Keratinocyte (primary cell): ENCODE measurements around the gene PLSCR1.

Experiments
- EZH2 ChIP-seq: IDR thresholded peaks from one replicate; pipeline ENCODE4 v1.6.1; 2012; ENCODE audit warnings: inconsistent platforms, mild to moderate bottlenecking, low read length, moderate library complexity
- TF ChIP-seq, protein P1 (sequence below), 3 experiments: IDR thresholded peaks in 1 of 3; conservative IDR thresholded peaks in 1 of 3; optimal IDR thresholded peaks in 1 of 3; 2 replicates in 2 of 3; 3 replicates in 1 of 3; pipeline versions ENCODE3 to v1.5.1; 2011; ENCODE audit warnings: low read length in 3 of 3, mild to moderate bottlenecking in 3 of 3, moderate library complexity in 2 of 3, control low read depth in 1 of 3, inconsistent platforms in 1 of 3; ENCODE audit not compliant: insufficient read depth in 2 of 3; ENCODE audit errors: extremely low read depth in 1 of 3

DNA sequence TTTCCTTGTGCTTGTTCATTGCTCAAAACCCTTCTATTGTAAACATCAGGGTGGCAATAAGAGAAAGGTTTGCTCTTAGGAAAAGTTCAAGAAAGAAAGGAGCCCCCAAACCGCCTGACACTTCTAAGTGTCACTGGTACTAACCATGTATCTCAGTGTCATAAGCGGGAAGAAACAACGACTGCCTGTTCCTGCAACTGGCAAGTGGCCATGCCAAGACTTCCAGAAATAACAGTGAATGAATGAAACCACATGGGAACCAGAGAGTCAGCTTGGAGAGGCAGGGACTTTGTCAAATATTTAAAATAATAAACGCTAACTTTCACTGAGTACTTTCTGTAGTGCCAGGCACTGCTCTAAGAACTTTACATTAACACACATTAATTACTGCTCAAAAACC is 76.2 kb downstream of the PLSCR1 start:
- TF ChIP-seq, protein P1, sequence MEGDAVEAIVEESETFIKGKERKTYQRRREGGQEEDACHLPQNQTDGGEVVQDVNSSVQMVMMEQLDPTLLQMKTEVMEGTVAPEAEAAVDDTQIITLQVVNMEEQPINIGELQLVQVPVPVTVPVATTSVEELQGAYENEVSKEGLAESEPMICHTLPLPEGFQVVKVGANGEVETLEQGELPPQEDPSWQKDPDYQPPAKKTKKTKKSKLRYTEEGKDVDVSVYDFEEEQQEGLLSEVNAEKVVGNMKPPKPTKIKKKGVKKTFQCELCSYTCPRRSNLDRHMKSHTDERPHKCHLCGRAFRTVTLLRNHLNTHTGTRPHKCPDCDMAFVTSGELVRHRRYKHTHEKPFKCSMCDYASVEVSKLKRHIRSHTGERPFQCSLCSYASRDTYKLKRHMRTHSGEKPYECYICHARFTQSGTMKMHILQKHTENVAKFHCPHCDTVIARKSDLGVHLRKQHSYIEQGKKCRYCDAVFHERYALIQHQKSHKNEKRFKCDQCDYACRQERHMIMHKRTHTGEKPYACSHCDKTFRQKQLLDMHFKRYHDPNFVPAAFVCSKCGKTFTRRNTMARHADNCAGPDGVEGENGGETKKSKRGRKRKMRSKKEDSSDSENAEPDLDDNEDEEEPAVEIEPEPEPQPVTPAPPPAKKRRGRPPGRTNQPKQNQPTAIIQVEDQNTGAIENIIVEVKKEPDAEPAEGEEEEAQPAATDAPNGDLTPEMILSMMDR (optimal IDR thresholded peaks at IDR 0.05 in 1 of 3, IDR thresholded peaks at IDR 0.05 in 1 of 3, conservative IDR thresholded peaks at IDR 0.05 in 1 of 3; ENCODE audit: extremely low read depth in 1 of 3, insufficient read depth in 2 of 3, low read length in 3 of 3) = no peak
- TF ChIP-seq EZH2 = no peak
